ENCODE measurements around the gene PALLD.

Gene PALLD

DNA sequence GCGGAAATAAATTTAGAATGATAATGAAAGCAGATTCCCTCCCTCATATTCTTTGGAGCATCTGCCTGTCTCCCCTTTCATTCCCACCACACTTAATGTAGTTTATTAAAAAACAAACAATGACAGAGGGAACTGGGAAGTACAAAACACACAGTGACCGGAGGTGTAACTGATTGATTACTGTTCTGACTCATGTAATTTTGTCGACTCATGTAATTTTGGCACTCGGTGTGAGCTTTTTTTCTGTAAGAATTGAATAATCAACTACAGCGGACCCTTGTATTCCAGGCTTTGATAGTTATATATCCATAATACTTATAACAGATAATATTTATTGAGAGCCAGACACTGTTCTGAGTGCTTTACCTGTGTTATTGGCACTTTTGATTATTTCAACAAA, 110.4 kb downstream of the PALLD start:
- H3K27ac ChIP-seq = no peak overlapping the region
- TF ChIP-seq, protein P1, sequence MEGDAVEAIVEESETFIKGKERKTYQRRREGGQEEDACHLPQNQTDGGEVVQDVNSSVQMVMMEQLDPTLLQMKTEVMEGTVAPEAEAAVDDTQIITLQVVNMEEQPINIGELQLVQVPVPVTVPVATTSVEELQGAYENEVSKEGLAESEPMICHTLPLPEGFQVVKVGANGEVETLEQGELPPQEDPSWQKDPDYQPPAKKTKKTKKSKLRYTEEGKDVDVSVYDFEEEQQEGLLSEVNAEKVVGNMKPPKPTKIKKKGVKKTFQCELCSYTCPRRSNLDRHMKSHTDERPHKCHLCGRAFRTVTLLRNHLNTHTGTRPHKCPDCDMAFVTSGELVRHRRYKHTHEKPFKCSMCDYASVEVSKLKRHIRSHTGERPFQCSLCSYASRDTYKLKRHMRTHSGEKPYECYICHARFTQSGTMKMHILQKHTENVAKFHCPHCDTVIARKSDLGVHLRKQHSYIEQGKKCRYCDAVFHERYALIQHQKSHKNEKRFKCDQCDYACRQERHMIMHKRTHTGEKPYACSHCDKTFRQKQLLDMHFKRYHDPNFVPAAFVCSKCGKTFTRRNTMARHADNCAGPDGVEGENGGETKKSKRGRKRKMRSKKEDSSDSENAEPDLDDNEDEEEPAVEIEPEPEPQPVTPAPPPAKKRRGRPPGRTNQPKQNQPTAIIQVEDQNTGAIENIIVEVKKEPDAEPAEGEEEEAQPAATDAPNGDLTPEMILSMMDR (conservative IDR thresholded peaks at IDR 0.05) = no peak

DNA sequence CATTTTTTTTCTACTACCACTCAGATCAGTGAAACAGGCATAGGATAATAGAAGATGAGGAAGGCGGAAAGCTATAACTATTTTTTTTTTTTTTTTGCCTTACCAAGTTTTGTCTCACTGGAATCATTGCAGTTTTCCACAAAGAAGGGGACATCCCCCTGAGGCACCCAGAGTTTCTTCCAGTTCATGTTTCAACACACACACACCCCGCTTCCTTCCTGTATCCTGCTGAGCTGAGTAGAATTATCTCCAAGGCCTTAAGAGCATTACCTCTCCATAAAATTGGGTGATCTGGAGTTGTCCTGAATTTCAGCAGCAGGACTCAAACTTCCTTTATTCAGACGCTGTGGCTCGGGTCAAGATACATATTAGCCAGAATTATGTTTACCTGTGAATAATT, 111.9 kb downstream of the PALLD start:
- TF ChIP-seq, protein P1 (conservative IDR thresholded peaks at IDR 0.05) = no peak
- no peak overlapping the region for H3K27ac ChIP-seq

DNA sequence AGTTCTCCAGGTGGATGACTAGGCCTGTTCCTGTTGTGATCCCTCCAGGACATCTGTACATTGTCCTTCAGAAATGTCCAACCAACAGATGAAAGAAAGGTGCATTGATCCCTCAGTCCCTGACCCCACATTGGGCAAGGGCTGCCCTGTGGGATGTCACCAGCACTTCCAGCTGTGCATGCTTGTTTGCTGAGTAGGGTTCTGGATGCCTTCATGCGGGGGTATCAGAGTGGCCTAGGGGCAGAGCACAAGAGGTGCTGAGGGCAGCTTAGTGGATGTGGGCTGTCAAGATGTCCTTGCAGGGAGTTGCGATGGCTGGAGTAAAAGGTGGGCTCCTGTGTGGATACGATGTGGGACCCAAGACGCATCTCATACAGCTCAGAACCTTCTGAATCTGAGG, 112.5 kb downstream of the PALLD start:
- TF ChIP-seq, protein P1 (conservative IDR thresholded peaks at IDR 0.05) = no peak
- no peak overlapping the region for H3K27ac ChIP-seq

DNA sequence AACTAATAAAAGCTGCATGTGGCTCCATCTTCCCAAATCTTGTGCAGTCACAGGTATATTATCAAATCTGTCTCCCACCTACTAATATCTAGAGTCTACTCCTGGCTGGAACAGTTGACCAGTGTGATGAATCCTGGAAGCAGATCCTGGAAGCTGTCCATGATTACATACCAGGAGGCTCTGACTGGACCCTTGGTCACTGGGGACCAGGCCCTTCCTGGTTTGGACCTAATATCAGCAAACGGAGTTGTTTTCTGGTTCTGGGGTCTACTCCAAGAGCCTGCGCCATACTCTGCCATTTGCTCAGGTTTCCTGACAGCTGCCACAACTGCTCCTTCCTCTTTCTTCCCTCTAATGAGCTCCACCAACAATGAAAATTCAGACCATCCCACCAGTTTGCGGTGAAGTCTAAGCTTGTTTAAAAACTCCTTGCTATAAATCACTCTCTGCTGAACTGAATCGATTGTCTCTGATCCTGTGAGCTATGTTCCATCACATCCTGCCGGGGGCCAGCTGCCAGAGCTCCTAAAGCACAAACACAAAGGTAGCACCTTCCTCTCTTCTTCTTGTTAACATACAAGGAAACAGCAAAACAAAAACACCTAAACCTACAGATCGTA, 114.2 kb downstream of the PALLD start:
- H3K27ac ChIP-seq = no peak overlapping the region
- TF ChIP-seq, protein P1 (conservative IDR thresholded peaks at IDR 0.05) = no peak

DNA sequence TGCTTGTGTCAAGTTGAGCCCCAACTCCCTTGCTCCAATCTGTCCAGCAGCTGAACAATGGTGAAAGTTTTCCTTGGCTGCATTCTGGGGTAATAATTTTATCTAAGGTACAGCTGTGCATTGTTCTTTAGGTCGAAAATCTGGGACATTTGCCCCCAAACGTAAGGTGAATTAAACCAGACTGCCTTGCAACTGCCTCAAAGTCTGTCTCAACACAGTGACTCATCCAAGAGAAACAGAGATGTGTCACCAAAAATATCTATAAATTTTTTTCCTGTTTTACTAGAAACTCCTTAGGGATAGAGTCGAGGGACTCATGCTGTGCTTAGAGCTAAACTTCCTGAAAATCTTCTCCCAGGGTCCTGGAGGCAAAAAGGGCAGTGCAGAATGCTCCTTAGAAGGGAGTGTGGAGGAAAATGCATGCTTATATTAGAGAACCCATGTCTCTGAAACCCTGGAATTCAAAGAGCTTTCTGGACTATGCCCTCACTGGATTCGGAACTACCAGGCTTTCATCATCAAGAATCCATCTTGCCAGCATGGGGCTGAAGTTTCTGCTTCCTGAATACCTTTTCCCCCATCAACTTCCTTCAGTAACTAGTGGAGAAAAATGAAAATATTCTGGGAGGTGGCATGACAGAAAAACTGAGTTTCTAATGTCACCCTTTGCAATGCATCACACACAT, 115.7 kb downstream of the PALLD start:
- H3K27ac ChIP-seq = no peak overlapping the region
- TF ChIP-seq, protein P1 (conservative IDR thresholded peaks at IDR 0.05) = no peak

DNA sequence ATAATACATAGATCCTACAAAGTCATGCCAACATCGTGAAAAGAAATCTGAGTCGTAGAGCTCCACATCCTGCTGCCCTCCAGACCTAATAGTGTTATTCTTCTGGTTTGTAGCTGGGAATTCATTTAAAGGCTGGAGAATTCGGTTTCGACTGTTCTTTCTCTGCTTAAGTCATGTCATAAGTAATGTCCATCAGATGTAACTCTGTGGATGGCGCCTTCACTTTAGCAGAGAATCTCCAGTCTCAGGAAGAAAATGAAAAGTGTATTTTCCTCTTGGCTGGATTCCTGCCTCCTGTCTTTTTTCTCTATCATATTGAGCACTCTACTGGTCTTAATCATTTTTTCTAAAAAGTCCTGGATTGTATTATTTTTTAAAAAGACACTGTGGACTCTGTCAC, 117.0 kb downstream of the PALLD start:
- TF ChIP-seq, protein P1 (conservative IDR thresholded peaks at IDR 0.05) = no peak
- H3K27ac ChIP-seq = no peak overlapping the region

DNA sequence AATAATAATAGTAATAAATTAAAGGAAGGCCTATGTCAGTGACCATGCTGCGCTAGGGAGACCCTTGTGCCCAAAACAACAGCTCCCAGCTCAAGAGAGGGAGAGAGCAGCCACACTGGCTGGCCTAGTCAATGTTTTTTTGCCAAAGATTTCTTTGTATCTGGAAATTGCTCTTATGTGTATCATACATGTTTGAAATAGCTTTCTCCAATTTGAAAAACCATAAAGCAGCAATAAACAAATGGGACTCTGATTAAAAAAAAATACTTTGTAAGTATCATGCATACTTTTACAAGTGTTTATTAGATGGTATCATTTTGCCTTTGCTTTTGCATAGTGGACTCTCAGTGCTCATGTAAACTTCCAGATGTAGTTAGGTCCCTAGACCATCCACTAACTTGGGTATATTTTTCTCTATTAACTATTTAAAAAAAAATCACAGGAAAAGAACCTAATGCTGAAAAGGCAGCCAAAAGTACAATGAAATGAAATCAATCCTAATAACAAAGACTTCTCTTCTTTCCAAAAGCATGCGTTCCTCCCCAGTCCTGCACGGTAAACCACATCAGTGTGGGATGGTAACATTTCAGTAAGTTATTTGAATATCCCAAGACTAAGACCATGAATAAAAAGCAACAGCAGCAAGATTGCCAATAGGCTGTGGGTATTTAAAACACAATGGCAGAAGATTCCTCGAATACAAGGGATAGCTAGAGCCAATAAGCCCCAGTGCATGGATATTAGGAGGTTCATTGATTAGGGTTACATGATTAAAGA, 117.6 kb downstream of the PALLD start:
- no peak overlapping the region for H3K27ac ChIP-seq
- TF ChIP-seq, protein P1 (conservative IDR thresholded peaks at IDR 0.05) = no peak
